HepG2 (cell line): ENCODE results near the gene GSK3A. TPM values are rescaled to one million over a fixed set of nuclear protein-coding genes. Genes with fewer than 3 reads are reported as not detected.

Source experiments
- AGO2 ChIP-seq: fragments of 200-400 bp; formaldehyde crosslinking; optimal IDR thresholded peaks from 2 replicates; pipeline ENCODE3; 2017; ENCODE audit warnings: mild to moderate bottlenecking, low read depth, low read length, moderate library complexity
- ATF2 ChIP-seq: sonication (generic); formaldehyde crosslinking; IDR thresholded peaks from 2 replicates; pipeline ENCODE4 v1.4.0; 2020; ENCODE audit warnings: missing genetic modification reagents
- HIC2 ChIP-seq: sonication (generic); formaldehyde crosslinking; IDR thresholded peaks from 2 replicates; pipeline ENCODE4 v1.9.0; 2022; ENCODE audit warnings: low read depth, missing genetic modification reagents
- ISL2 ChIP-seq: sonication (generic); formaldehyde crosslinking; IDR thresholded peaks from 2 replicates; pipeline ENCODE4 v1.5.0; 2020; ENCODE audit warnings: missing genetic modification reagents
- KDM2A ChIP-seq: sonication (generic); formaldehyde crosslinking; IDR thresholded peaks from 2 replicates; pipeline ENCODE4 v1.4.0; 2020; ENCODE audit warnings: low read depth, missing genetic modification reagents, borderline replicate concordance
- NR2F6 ChIP-seq, 2 experiments: IDR thresholded peaks; 2 replicates each; pipeline ENCODE4 v1.6.1; 2016; ENCODE audit warnings: antibody characterized with exemption in 1 of 2, mild to moderate bottlenecking in 1 of 2
- SALL2 ChIP-seq: sonication (generic); formaldehyde crosslinking; IDR thresholded peaks from 2 replicates; pipeline ENCODE4 v1.8.1; 2023; ENCODE audit warnings: mild to moderate bottlenecking, missing genetic modification reagents, inconsistent platforms
- SMC3 ChIP-seq: IDR thresholded peaks from 2 replicates; pipeline ENCODE4 v1.6.1; 2011; ENCODE audit warnings: low read length, improper control_type of control experiment
- SRY ChIP-seq: sonication (generic); formaldehyde crosslinking; IDR thresholded peaks from 2 replicates; pipeline ENCODE4 v1.8.0; 2022; ENCODE audit warnings: mild to moderate bottlenecking, missing genetic modification reagents
- STAG1 ChIP-seq: sonication (generic); formaldehyde crosslinking; IDR thresholded peaks from 2 replicates; pipeline ENCODE4 v1.4.0; 2020; ENCODE audit warnings: missing genetic modification reagents
- TARDBP ChIP-seq: sonication (generic); formaldehyde crosslinking; IDR thresholded peaks from 2 replicates; pipeline ENCODE4 v1.8.0; 2022; ENCODE audit warnings: mild to moderate bottlenecking, missing genetic modification reagents
- ZBTB14 ChIP-seq: sonication (generic); formaldehyde crosslinking; IDR thresholded peaks from 2 replicates; pipeline ENCODE4 v1.4.0; 2020; ENCODE audit warnings: missing genetic modification reagents
- ZFP91 ChIP-seq: sonication (generic); formaldehyde crosslinking; IDR thresholded peaks from 2 replicates; pipeline ENCODE4 v1.9.0; 2022; ENCODE audit warnings: missing genetic modification reagents, mild to moderate bottlenecking, borderline replicate concordance
- ZNF143 ChIP-seq: sonication (generic); formaldehyde crosslinking; IDR thresholded peaks from 2 replicates; pipeline ENCODE4 v1.4.0; 2020; ENCODE audit warnings: missing genetic modification reagents
- ZNF687 ChIP-seq: sonication (generic); formaldehyde crosslinking; IDR thresholded peaks from 2 replicates; pipeline ENCODE4 v1.5.1; 2020; ENCODE audit warnings: mild to moderate bottlenecking, missing genetic modification reagents, moderate library complexity
- ZNF740 ChIP-seq: sonication (generic); formaldehyde crosslinking; IDR thresholded peaks from 2 replicates; pipeline ENCODE4 v1.4.0; 2020; ENCODE audit warnings: missing genetic modification reagents
- polyA plus RNA-seq, 8 experiments: library from polyadenylated mRNA; depleted of rRNA in 3 of 8; stranded (reverse) in 7 of 8; unstranded in 1 of 8; fragments of >200 nt; fragmentation: Illumina TruSeq in 4 of 8; extraction: Trizol in 4 of 8; gene quantifications; 2 replicates each; pipeline versions ENCODE4 v1.2.1 to v1.2.3, GENCODE V29; 2011 to 2016; ENCODE audit warnings: low read depth in 4 of 8, missing spikeins in 1 of 8, mixed read lengths in 1 of 8; ENCODE audit not compliant: insufficient read depth in 1 of 8
- total RNA-seq, 5 experiments: library from RNA; depleted of rRNA; stranded (reverse); fragments of >200 nt; fragmentation: Illumina TruSeq; extraction: Trizol; gene quantifications; 2 replicates each; pipeline ENCODE4 v1.2.3, GENCODE V29; 2016; ENCODE audit warnings: low read depth in 1 of 5

GSK3A gene
- total and polyA plus RNA-seq, 2 of the 13 experiments (the other 11 are each of a cell fraction or from before 2014, with no cell fraction given) = 16.9 to 52.5 TPM

- no peak for TF ChIP-seq TARDBP
- TF ChIP-seq SALL2 (CRISPR knock-in tag) = 0 out of 2 replicates have a peak, but pooled peaks have one; percentile 25
- 0 out of 2 replicates have a peak, but pooled peaks have one; percentile 22 for TF ChIP-seq ZBTB14
- 0 out of 2 replicates have a peak, but pooled peaks have one; percentile 14 for TF ChIP-seq SRY
- TF ChIP-seq AGO2 = peak; percentile 91
- peak; percentile 60; the same call in 1 of the 2 replicates for TF ChIP-seq SMC3
- TF ChIP-seq ISL2 (CRISPR knock-in tag) = 0 out of 2 replicates have a peak, but pooled peaks have one; percentile 29
- peak; percentile 46; the same call in 1 of the 2 replicates for TF ChIP-seq ZNF143 (CRISPR knock-in tag)
- 0 out of 2 replicates have a peak, but pooled peaks have one; percentile 39 for TF ChIP-seq ZNF740
- 0 out of 2 replicates have a peak, but pooled peaks have one; percentile 32 for TF ChIP-seq ATF2
- peak; percentile 73 for TF ChIP-seq STAG1 (CRISPR knock-in tag)
- peak; percentile 52; the same call in 1 of the 2 replicates for TF ChIP-seq HIC2 (CRISPR knock-in tag)
- peak; percentile 23; the same call in 1 of the 2 replicates for TF ChIP-seq ZFP91 (CRISPR knock-in tag)
- TF ChIP-seq ZNF687 = peak; percentile 51
- no peak for TF ChIP-seq NR2F6 (IDR thresholded peaks at IDR 0.05)
- no peak for TF ChIP-seq NR2F6 (CRISPR knock-in tag; IDR thresholded peaks at IDR 0.05)
- TF ChIP-seq KDM2A (CRISPR knock-in tag) = peak; percentile 49; the same call in 1 of the 2 replicates
Measured at GRCh38 chr19:42290523-42291434, 48.4 kb upstream of the GSK3A start (continued).
